IPS-18a (cell line): ENCODE measurements around the gene RPL22L1.
A peak's percentile ranks its signal among the peaks of the same experiment; 100 is the strongest.

Experiments used
- H3K27ac ChIP-seq: one replicate; pipeline ENCODE4 v1.5.1; 2013; ENCODE audit warnings: low read length
- H3K27me3 ChIP-seq: one replicate; pipeline ENCODE4 v1.6.1; 2013; ENCODE audit warnings: mild to moderate bottlenecking, low read length; ENCODE audit not compliant: control insufficient read depth, insufficient read depth
- H3K36me3 ChIP-seq: one replicate; pipeline ENCODE4 v1.6.1; 2013; ENCODE audit warnings: low read depth, low read length; ENCODE audit not compliant: control insufficient read depth
- H3K4me1 ChIP-seq: one replicate; pipeline ENCODE4 v1.6.1; 2013; ENCODE audit warnings: low read depth, low read length; ENCODE audit not compliant: control insufficient read depth
- H3K4me3 ChIP-seq: one replicate; pipeline ENCODE4 v1.5.1; 2013; ENCODE audit warnings: low read length
- H3K9ac ChIP-seq: one replicate; pipeline ENCODE4 v1.6.1; 2013; ENCODE audit warnings: mild to moderate bottlenecking, low read length, moderate library complexity
- H3K9me3 ChIP-seq: one replicate; pipeline ENCODE4 v1.6.1; 2013; ENCODE audit warnings: low read depth, low read length; ENCODE audit not compliant: control insufficient read depth

The RPL22L1 gene

DNA sequence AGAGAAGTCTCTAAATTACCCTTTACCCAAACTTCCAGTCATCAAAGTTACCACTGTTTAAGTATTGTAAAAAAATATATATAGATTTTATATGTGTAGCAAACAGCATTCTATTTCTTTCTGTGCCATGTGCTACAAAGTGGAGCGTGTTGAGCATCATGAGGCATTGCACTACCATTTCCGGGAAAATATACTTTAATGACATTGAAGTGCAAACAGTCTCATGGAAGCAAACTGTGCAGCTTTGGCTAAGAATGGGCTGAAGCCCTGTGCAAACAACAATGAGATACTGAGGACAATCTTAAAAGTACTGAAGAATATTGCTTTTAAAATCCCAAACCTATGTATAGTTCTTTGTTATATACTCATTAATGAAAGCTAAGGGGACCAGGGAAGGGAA lies 6.5 kb upstream of the RPL22L1 start:
- no peaks in the 10 kb centered on the region for H3K9me3 ChIP-seq
- no peak overlapping the region for H3K27ac ChIP-seq
- H3K4me1 ChIP-seq = peaks cover 5% of the 10 kb centered on the region
- no peak overlapping the region for H3K9ac ChIP-seq
- H3K36me3 ChIP-seq = no peaks in the 10 kb centered on the region
- no peak overlapping the region for H3K4me3 ChIP-seq
- no peaks in the 10 kb centered on the region for H3K27me3 ChIP-seq

GRCh38 chr3:170869239-170869590 lies 780 bp downstream of the RPL22L1 start:
- peaks cover 5% of the 10 kb centered on the region for H3K4me1 ChIP-seq
- no peaks in the 10 kb centered on the region for H3K27me3 ChIP-seq
- peaks cover 27% of the 10 kb centered on the region for H3K36me3 ChIP-seq
- H3K27ac ChIP-seq = peak overlapping the region; percentile 99
- H3K9ac ChIP-seq = peak overlapping the region; percentile 99
- H3K9me3 ChIP-seq = no peaks in the 10 kb centered on the region
- H3K4me3 ChIP-seq = peak overlapping the region; percentile 98

DNA sequence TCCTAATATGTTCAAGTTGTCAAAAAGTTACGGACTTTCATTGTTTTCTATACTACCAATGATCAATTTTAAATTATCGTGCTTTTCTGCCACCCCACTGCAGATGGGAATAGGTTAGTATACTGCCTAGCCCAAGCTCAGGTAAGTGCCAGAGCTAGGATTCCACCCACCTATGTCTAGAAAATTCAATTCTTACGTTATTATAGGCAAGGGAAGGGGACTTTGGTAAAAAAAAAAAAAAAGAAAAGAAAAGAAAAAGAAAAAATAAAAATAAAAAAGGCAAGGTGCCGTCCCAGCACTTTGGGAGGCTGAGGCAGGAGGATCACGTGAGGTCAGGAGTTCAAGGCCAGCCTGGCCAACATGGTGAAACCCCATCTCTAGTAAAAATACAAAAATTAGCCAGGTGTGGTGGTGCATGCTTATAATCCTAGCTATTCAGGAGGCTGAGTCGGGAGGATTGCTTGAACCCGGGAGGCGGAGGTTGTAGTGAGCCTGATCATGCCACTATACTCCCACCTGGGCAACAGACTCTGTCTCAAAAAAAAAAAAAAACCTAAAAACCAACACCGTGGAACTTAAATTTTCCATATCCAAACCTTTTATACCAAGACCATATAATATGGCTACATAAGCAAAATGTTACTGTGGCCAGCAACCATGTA lies 1.3 kb downstream of the RPL22L1 start:
- peak overlapping the region; percentile 99 for H3K9ac ChIP-seq
- H3K27ac ChIP-seq = peak overlapping the region; percentile 99
- H3K36me3 ChIP-seq = peaks cover 27% of the 10 kb centered on the region

GRCh38 chr3:170867143-170867937 lies 2.7 kb downstream of the RPL22L1 start:
- Histone ChIP-seq H3K9me3 (no peaks in the 10 kb centered on the region), H3K4me3 (peak overlapping the region; percentile 98), H3K27ac (no peak overlapping the region), H3K4me1 (peaks cover 5% of the 10 kb centered on the region), H3K9ac (peak overlapping the region; percentile 99), H3K27me3 (no peaks in the 10 kb centered on the region), H3K36me3 (peaks cover 27% of the 10 kb centered on the region)

More for the DNA sequence above, 1.3 kb downstream of the RPL22L1 start:
- Histone ChIP-seq H3K27me3 (no peaks in the 10 kb centered on the region), H3K4me3 (peak overlapping the region; percentile 98), H3K9me3 (no peaks in the 10 kb centered on the region), H3K4me1 (peaks cover 5% of the 10 kb centered on the region)

GRCh38 chr3:170866499-170866898 lies 3.5 kb downstream of the RPL22L1 start:
- peaks cover 5% of the 10 kb centered on the region for H3K4me1 ChIP-seq
- no peak overlapping the region for H3K9ac ChIP-seq
- H3K27ac ChIP-seq = no peak overlapping the region
- H3K36me3 ChIP-seq = peaks cover 27% of the 10 kb centered on the region
- H3K27me3 ChIP-seq = no peaks in the 10 kb centered on the region
- H3K9me3 ChIP-seq = no peaks in the 10 kb centered on the region
- H3K4me3 ChIP-seq = no peak overlapping the region

DNA sequence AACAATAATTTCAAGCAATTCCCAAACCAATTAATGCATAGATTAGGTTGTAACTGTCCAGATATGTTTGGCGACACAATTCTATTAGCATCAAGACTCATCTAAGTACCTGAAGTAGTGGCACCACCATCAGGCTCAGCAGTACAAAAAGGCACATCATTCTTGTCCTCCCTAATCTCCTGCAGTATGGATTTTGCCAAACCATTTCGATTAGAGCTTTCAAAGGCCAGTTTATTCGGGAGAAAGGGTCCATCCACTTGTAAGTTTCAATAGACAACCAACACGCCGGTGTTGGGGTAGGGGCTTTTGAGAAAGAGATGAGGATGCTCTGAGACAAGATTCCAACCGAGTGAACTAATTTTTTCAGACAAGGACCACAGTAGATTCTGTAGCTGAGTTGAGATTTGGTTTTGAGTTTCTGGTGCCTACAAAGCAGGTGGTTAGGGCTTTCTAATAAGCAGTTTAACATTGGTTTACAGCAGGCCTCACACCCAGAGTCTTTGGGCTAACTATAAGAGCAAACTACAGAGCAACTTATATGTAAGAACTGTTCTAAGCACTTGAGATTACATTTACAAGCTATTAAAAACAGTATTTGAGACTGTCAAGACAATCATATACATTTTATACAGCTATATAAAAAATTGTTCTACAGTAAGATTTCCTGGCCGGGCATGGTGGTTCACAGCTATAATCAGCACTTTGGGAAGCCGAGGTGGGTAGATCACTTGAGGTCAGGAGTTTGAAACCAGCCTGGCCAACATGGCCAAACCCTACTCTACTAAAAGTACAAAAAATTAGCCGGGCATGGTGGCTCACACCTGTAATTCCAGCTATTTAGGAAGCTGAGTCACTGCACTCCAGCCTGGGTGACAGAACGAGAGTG lies 4.5 kb downstream of the RPL22L1 start:
- Histone ChIP-seq H3K4me1 (peaks cover 5% of the 10 kb centered on the region), H3K27me3 (no peaks in the 10 kb centered on the region), H3K9ac (no peak overlapping the region), H3K9me3 (no peaks in the 10 kb centered on the region), H3K36me3 (peaks cover 27% of the 10 kb centered on the region), H3K4me3 (no peak overlapping the region), H3K27ac (no peak overlapping the region)

DNA sequence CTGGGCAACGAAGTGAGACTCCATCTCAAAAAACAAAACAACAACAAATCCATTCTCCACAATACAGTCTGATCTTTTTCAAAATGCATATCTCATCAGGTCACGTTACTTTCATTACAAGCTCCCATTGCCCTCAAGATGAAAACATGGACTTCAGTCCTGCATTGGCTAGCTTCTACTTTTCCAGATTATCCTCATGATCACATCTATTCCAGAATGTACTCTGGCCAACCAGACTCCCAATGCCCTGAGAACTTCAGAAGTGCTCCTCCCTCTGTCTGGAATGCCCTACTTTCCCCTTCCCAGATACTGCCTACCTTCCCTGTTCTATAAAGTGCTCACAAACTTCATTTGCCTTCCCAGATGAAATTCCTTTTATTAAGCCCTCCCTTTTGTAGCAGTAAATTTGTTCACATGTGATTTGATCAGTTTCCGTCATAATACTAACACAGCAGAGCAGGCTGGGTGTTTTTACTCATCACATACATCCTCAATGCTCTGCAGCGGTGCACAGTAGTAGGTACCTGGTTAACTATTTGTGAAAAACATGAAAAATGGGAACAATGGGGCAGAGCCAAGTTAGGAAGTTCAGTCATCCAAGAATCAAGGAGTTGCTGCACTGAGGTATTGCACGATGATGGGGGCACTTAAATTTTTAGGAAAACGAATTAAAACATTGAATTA lies 5.3 kb downstream of the RPL22L1 start:
- H3K4me1 ChIP-seq = peaks cover 5% of the 10 kb centered on the region
- no peak overlapping the region for H3K4me3 ChIP-seq
- H3K9ac ChIP-seq = no peak overlapping the region
- no peaks in the 10 kb centered on the region for H3K9me3 ChIP-seq
- no peak overlapping the region for H3K27ac ChIP-seq
- H3K27me3 ChIP-seq = no peaks in the 10 kb centered on the region
- H3K36me3 ChIP-seq = peaks cover 27% of the 10 kb centered on the region

DNA sequence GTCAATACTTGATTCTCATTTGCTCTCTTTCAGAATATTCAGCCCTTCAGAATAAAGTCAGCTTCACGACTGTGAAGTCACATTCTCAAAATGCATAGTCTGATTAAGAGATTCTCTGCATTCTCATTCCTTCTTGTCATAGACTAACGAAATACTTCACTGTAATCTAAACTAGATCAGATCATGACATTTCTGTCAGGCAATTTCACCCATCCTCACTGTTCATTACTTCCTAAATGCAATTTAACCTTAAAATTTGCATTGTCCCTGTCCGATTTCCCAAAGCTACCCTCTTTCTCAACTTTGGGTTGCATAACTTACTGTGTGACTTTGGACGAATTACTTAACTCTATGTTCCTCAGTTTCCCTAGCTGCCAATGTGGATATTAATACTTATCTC lies 6.2 kb downstream of the RPL22L1 start:
- Histone ChIP-seq H3K36me3 (peaks cover 27% of the 10 kb centered on the region), H3K9ac (no peak overlapping the region), H3K4me3 (no peak overlapping the region), H3K9me3 (no peaks in the 10 kb centered on the region), H3K27ac (no peak overlapping the region), H3K27me3 (no peaks in the 10 kb centered on the region), H3K4me1 (peaks cover 2% of the 10 kb centered on the region)

DNA sequence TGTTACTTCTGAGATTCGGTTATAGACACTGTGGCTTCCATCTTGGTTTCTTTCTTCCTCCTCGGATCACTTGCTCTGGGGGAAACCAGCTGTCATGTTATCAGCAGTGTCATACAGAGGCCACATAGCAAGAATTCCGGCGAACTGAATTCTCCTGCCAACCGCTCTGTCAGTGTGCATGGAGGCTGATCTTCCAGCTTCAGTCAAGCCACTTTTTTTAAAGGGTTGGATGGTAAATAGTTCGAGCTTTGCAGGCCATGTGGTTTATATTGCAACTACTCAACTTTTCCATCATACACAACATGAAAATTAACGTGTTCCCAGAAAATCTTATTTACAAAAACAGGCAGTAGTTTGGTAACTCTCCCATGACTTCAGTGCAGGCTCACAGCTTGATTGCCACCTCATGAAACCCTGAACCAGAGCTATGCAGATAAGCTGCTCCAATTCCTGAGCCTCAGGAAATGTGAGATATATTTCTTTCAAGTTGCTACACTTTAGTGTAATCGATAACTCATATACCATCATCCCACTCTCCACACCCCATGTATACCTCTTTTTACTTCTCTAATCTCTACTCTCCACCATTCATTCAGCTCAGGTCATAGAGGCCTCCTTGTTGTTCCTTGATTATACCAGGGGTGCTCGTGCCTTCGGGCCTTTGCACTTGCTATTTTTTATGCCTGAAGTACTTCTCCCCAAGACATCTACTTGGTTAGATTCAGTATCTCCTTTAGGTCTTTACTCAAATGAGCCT lies 7.2 kb downstream of the RPL22L1 start:
- Histone ChIP-seq H3K9me3 (no peaks in the 10 kb centered on the region), H3K4me1 (no peaks in the 10 kb centered on the region), H3K27ac (no peak overlapping the region), H3K27me3 (no peaks in the 10 kb centered on the region), H3K4me3 (no peak overlapping the region), H3K9ac (no peak overlapping the region), H3K36me3 (peaks cover 21% of the 10 kb centered on the region)

DNA sequence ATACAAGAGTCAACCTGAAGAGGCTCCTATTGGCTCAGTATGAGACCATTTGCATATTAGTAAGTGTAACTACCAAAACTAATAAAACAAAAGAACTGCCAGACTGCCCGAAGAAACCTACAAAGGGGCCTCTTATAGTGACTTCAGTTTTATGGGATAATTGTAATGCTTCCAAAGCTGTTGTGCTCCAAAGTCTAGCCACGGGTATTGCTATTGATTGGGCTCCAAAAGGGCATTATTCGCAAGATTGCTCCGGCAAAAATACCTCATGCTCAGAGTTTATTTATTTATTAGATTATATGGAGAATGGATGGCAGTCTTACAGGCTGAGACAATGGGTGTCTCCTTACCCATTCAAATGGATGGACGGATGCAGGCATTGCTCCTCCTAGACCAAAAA lies 11.4 kb downstream of the RPL22L1 start:
- Histone ChIP-seq H3K27me3 (no peaks in the 10 kb centered on the region), H3K4me3 (no peak overlapping the region), H3K9me3 (no peaks in the 10 kb centered on the region), H3K36me3 (no peaks in the 10 kb centered on the region), H3K4me1 (no peaks in the 10 kb centered on the region), H3K27ac (no peak overlapping the region), H3K9ac (no peak overlapping the region)
